Activated CD8-positive, alpha-beta memory T cell treated with anti-CD3 and anti-CD28 coated beads, Interleukin-2, amount 50 U/mL, for 24 hours (primary cell): Measurements from ENCODE around the gene PLCB3.

ENCODE experiments used
- DNase-seq: peaks from one replicate; pipeline ENCODE4 v3.0.0-alpha.2; 2020; ENCODE audit errors: extremely low read depth

PLCB3 gene

GRCh38 chr11:64220798-64221197 lies 30.5 kb upstream of the PLCB3 start:
- no peak for DNase-seq

GRCh38 chr11:64222651-64223000 lies 28.7 kb upstream of the PLCB3 start:
- no peak for DNase-seq

GRCh38 chr11:64223001-64223651 lies 28.2 kb upstream of the PLCB3 start:
- no peak for DNase-seq

- DNase-seq = no peak
Observed at GRCh38 chr11:64224151-64224890, 27.0 kb upstream of the PLCB3 start.

- DNase-seq = no peak
Observed at GRCh38 chr11:64224891-64225607, 26.3 kb upstream of the PLCB3 start.

GRCh38 chr11:64225608-64226506 lies 25.5 kb upstream of the PLCB3 start, which contains the start of the genes NUDT22 and TRPT1:
Gene NUDT22 (plus strand): TSS chr11:64226274. CDS start chr11:64226653, 379 bp downstream.
Gene TRPT1 (minus strand): TSS chr11:64226186. CDS start chr11:64225860, 326 bp downstream.
- DNase-seq = peak; percentile 80

GRCh38 chr11:64226507-64227051 lies 24.8 kb upstream of the PLCB3 start:
- no peak for DNase-seq

GRCh38 chr11:64227405-64227956 lies 23.8 kb upstream of the PLCB3 start:
- no peak for DNase-seq

GRCh38 chr11:64229090-64229743 lies 22.1 kb upstream of the PLCB3 start:
- no peak for DNase-seq

- no peak for DNase-seq
Observed at GRCh38 chr11:64229744-64230170, 21.6 kb upstream of the PLCB3 start.

- DNase-seq = peak; percentile 79
Observed at GRCh38 chr11:64230171-64230984, 21.0 kb upstream of the PLCB3 start, which contains the start of gene DNAJC4. Gene DNAJC4 (plus strand): TSS chr11:64230548. CDS start chr11:64230855, 307 bp downstream.

- DNase-seq = no peak
Observed at GRCh38 chr11:64230985-64231365, 20.4 kb upstream of the PLCB3 start.

GRCh38 chr11:64231546-64231945 lies 19.8 kb upstream of the PLCB3 start:
- DNase-seq = no peak

- no peak for DNase-seq
Observed at GRCh38 chr11:64232182-64232966, 19.0 kb upstream of the PLCB3 start.

- DNase-seq = no peak
Observed at GRCh38 chr11:64232967-64233315, 18.4 kb upstream of the PLCB3 start.

- no peak for DNase-seq
Observed at GRCh38 chr11:64233913-64234586, 17.3 kb upstream of the PLCB3 start, which contains the start of gene VEGFB. Gene VEGFB (plus strand): TSS chr11:64234584. CDS start chr11:64234834, 250 bp downstream.

- no peak for DNase-seq
Observed at GRCh38 chr11:64234647-64235379, 16.5 kb upstream of the PLCB3 start.
